ENCODE data around the gene CADPS. TPM values are rescaled to one million over a fixed set of nuclear protein-coding genes. Genes with fewer than 3 reads are reported as not detected.

CADPS gene
- total RNA-seq, 1 donor from 2014 or later, result 265 TPM

DNA sequence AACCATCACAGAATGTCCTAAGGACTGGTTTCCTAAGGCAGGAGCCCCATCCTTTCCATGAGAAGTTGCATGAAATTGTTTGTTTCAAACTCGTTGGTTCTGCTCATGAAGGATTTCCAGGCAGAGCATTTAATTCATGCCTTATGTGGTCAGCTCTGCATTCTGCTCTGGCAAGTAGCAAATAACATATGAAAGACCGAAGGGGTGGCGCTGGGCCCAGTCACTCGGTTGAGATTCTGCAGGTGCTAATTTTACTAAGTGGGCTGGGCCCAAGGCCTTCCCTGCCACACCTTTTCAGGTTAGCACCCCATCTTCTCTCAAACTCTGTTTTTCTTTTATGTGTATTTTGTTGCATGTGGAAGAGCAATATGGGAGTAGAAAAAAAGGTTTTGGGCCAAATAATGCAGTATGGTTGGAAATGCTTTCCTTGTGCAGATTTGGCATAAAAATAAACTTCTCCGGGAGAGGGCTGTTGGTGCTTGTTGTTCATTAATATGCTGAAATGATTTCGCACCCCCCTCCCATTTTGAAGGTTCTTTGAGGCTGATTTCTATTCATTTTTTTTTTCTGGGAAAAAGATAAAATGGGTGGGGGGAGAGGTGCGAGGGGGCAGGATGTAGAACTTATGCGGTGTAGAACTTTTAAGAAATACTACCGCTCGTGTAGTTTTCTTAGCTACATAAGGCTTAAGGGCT, 318.9 kb downstream of the CADPS start:
- Mint-ChIP-seq H3K36me3 (ENCODE audit: unreplicated experiment) (peaks cover 5% of the 10 kb centered on the region), H3K4me1 (ENCODE audit: low read depth, unreplicated experiment) (no peaks in the 10 kb centered on the region), H3K9me3 (ENCODE audit: unreplicated experiment) (no peaks in the 10 kb centered on the region), H3K27ac (ENCODE audit: unreplicated experiment) (no peak overlapping the region), H3K4me3 (ENCODE audit: unreplicated experiment) (no peak overlapping the region), H3K27me3 (ENCODE audit: unreplicated experiment) (peaks cover 2% of the 10 kb centered on the region)
- no peak for DNase-seq
- TF ChIP-seq CTCF (IDR thresholded peaks at IDR 0.05; ENCODE audit: partially characterized antibody, unreplicated experiment), result no peak

GRCh38 chr3:62554264-62554799, 320.9 kb downstream of the CADPS start:
- Mint-ChIP-seq H3K4me3 (ENCODE audit: unreplicated experiment) (no peak overlapping the region), H3K4me1 (ENCODE audit: low read depth, unreplicated experiment) (no peaks in the 10 kb centered on the region), H3K27me3 (ENCODE audit: unreplicated experiment) (no peaks in the 10 kb centered on the region), H3K27ac (ENCODE audit: unreplicated experiment) (no peak overlapping the region), H3K9me3 (ENCODE audit: unreplicated experiment) (peaks cover 2% of the 10 kb centered on the region), H3K36me3 (ENCODE audit: unreplicated experiment) (peaks cover 7% of the 10 kb centered on the region)
- TF ChIP-seq CTCF (IDR thresholded peaks at IDR 0.05; ENCODE audit: partially characterized antibody, unreplicated experiment), result peak; percentile 25
- DNase-seq, result no peak

GRCh38 chr3:62553811-62554210, 321.4 kb downstream of the CADPS start:
- no peak for DNase-seq
- peaks cover 2% of the 10 kb centered on the region for H3K9me3 Mint-ChIP-seq (ENCODE audit: unreplicated experiment)
- no peak overlapping the region for H3K27ac Mint-ChIP-seq (ENCODE audit: unreplicated experiment)
- no peaks in the 10 kb centered on the region for H3K4me1 Mint-ChIP-seq (ENCODE audit: low read depth, unreplicated experiment)
- peaks cover 7% of the 10 kb centered on the region for H3K36me3 Mint-ChIP-seq (ENCODE audit: unreplicated experiment)
- no peak for TF ChIP-seq CTCF (IDR thresholded peaks at IDR 0.05; ENCODE audit: partially characterized antibody, unreplicated experiment)
- H3K27me3 Mint-ChIP-seq (ENCODE audit: unreplicated experiment), result no peaks in the 10 kb centered on the region
- no peak overlapping the region for H3K4me3 Mint-ChIP-seq (ENCODE audit: unreplicated experiment)

DNA sequence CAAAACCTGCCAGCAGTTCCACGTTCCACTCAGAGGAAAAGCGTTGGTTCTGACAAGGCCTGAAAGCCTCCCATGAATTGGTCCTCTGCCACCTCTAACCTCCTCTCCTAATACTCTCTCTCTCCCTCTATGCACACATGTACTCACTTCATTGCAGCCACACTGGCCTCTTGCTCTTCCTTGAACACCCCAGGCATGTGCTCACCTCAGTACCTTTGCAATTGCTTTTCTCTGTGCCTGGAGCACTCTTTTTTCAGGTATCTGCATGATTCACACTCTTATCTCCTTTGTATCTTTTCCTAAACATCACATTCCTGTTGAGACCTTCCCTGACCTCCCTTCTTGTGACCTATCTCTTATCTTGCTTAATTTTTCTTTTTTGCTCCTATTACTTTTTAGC, 323.7 kb downstream of the CADPS start:
- Mint-ChIP-seq H3K36me3 (ENCODE audit: unreplicated experiment) (peaks cover 7% of the 10 kb centered on the region), H3K27me3 (ENCODE audit: unreplicated experiment) (no peaks in the 10 kb centered on the region), H3K4me1 (ENCODE audit: low read depth, unreplicated experiment) (no peaks in the 10 kb centered on the region), H3K4me3 (ENCODE audit: unreplicated experiment) (no peak overlapping the region), H3K9me3 (ENCODE audit: unreplicated experiment) (peaks cover 2% of the 10 kb centered on the region), H3K27ac (ENCODE audit: unreplicated experiment) (no peak overlapping the region)
- TF ChIP-seq CTCF (IDR thresholded peaks at IDR 0.05; ENCODE audit: partially characterized antibody, unreplicated experiment), result no peak
- DNase-seq, result no peak

GRCh38 chr3:62550439-62550838, 324.8 kb downstream of the CADPS start:
- no peak overlapping the region for H3K27ac Mint-ChIP-seq (ENCODE audit: unreplicated experiment)
- H3K27me3 Mint-ChIP-seq (ENCODE audit: unreplicated experiment), result no peaks in the 10 kb centered on the region
- H3K36me3 Mint-ChIP-seq (ENCODE audit: unreplicated experiment), result peaks cover 7% of the 10 kb centered on the region
- H3K4me1 Mint-ChIP-seq (ENCODE audit: low read depth, unreplicated experiment), result no peaks in the 10 kb centered on the region
- peaks cover 2% of the 10 kb centered on the region for H3K9me3 Mint-ChIP-seq (ENCODE audit: unreplicated experiment)
- no peak overlapping the region for H3K4me3 Mint-ChIP-seq (ENCODE audit: unreplicated experiment)
- TF ChIP-seq CTCF (IDR thresholded peaks at IDR 0.05; ENCODE audit: partially characterized antibody, unreplicated experiment), result no peak
- DNase-seq, result no peak

Measured in glutamatergic neuron (in vitro differentiated cells).